Left lobe of liver (tissue), 2 donors: ENCODE measurements around the gene HOXB8. TPM values are rescaled to one million over a fixed set of nuclear protein-coding genes. Genes with fewer than 3 reads are reported as not detected.

Source experiments
- ATAC-seq: fragments of 200-7000 bp; cut with Tn5 transposase; one replicate; pipeline ENCODE4 v1.9.1; 2020; ENCODE audit warnings: mild to moderate bottlenecking, moderate library complexity
- DNase-seq: peaks from one replicate; pipeline ENCODE4 v3.0.0-alpha.2; 2020; ENCODE audit warnings: low spot score
- total RNA-seq: library from RNA; stranded (reverse); gene quantifications from one replicate; pipeline ENCODE4 v1.2.1, GENCODE V29; 2021
- donor health status: DM: no; HTN: no; CAD: no; lungs with moderate emphysema.
- donor health status: DM: no; HTN: yes; CAD: no.

HOXB8 gene
- total RNA-seq, 1 donor from 2014 or later, result 0.15 TPM

- ATAC-seq (no peak), DNase-seq (no peak)
These were observed 28.5 kb downstream of the HOXB8 start for GRCh38 chr17:48586355-48587258.

GRCh38 chr17:48584223-48584741 lies 30.8 kb downstream of the HOXB8 start:
- ATAC-seq (no peak), DNase-seq (no peak)

DNA sequence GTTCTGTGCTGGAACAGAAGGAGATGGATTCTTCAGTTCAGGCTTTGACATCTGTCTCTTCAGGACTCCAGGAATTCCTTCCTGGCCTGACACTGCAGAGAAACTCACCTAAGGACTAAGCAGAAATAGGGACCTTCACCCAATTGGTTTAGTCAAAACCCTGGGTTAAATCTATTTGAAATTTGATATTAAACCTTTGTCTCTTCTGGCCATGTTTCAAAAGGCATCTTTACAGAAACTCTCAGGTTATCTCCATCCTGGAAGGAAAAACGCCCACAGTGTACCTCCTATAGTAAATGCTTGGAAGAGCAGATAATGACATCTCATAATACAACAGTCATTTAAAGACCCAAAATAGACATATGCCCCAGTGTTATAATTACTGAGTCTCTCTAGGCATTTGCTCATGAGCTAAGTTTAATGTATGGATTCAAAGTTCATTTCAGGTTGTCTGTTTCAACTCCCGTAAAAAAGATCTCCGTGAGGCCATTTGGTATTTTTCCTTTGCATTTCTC lies 31.3 kb downstream of the HOXB8 start:
- ATAC-seq, result no peak
- DNase-seq, result no peak

DNA sequence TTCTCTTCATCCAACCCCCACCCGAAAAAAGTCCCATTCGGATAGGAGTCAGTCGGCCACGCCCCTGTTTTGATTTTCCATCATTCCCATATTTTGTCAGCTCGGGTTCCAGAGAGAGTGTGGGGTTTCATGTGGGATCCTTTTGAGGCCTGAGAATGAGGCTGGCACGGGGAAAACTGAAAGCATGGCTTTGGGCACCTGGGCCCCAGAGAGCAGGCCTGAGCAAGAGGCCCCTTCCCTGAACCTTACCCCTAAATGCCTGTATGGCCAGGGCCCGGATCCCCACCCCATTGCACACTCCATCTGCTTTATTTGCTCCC lies 32.4 kb downstream of the HOXB8 start:
- no peak for DNase-seq

DNA sequence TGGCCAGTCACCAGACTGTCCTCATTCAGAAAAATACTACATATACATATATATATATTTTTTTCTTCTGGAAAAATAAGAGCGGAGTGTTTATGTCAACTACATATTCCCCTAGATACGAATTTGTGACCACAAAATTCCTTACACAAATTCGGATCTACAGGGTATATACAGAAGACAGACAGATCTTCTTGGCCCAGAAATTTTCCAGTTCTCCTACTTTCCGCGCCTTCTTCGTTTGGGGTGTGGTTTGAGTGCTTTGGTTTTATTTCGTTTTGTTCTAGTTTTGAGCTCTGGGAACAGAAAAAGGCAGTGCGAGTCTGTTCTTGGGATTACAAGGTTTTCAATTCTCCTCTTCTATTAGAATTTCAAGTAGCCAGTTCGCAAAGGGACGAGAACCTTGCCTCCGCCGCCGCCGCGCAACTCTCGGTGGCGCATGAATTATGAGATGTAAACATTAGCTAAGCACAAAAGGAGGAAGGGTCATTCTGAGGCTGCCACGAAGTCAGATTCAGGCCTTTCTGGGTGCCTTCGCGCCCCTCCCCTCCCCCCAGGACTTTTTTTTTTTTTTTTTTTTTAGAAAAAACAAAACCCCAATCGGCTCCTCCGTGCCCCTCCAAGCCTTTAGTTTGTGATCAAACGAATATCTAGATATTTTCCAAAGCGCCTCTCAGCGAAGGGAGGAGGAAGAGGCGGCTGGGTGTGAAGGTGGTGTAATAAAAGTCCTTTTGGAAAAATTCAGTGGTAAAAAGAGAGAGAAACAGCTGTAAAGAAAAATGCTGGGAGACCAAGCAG lies 35.1 kb downstream of the HOXB8 start:
- DNase-seq (no peak), ATAC-seq (no peak)

More for the DNA sequence above, 32.4 kb downstream of the HOXB8 start:
- ATAC-seq, result no peak

DNA sequence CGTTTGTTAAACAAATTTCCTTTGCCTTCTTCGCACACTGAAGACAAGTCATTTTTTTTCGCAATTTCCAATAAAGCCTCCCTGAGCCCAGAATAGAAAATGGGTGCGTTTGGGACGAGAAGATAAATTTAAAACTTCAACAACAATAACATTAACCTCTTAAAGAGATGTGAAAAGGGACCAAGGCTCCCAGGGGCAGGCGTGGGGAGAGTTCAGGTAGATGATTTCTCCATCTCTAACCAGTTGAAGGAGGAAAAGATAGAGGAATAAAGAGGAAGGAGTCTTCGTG lies 35.7 kb downstream of the HOXB8 start:
- ATAC-seq, result no peak
- DNase-seq, result no peak

GRCh38 chr17:48578616-48579470 lies 36.2 kb downstream of the HOXB8 start:
- ATAC-seq (peak; percentile 6), DNase-seq (no peak)

- DNase-seq (peak; percentile 65), ATAC-seq (peak; percentile 55)
These were observed 37.0 kb downstream of the HOXB8 start, which contains the start of gene HOXB4 for GRCh38 chr17:48577946-48578615. Gene HOXB4, minus strand, starts transcription at chr17:48578350. Its CDS starts 31 bp downstream, at chr17:48578319.

DNA sequence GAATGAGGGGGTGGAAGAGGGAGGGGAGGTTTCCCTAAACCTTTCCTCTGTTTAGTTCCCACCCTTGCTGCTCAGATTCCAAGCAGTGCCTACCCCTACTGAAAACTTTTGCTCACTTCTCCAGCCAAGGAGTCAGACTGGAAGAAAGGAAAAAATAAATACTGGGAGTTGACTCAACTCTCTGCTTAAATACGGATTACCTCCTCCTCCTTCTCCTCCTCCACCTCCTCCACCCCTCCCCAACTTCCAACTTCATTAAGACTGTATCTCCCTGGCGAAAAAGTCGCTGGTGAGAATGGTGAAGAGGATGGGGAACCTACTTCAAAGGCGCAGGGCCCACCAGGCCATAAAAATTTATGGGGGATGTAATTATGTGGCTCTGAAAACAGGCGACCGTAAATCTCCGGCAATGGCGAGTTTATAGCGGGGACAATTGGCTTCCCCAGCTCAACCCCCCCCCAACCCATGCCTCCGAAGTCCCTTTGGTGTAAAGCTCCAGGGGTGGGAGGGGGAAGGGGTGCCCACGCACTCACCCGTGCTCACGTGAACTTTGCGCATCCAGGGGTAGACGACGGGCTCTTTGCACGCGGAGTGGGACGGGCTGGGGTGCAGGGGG lies 37.7 kb downstream of the HOXB8 start:
- DNase-seq (no peak), ATAC-seq (no peak)

- DNase-seq (no peak), ATAC-seq (no peak)
These were observed 38.4 kb downstream of the HOXB8 start for GRCh38 chr17:48576479-48577309.

DNA sequence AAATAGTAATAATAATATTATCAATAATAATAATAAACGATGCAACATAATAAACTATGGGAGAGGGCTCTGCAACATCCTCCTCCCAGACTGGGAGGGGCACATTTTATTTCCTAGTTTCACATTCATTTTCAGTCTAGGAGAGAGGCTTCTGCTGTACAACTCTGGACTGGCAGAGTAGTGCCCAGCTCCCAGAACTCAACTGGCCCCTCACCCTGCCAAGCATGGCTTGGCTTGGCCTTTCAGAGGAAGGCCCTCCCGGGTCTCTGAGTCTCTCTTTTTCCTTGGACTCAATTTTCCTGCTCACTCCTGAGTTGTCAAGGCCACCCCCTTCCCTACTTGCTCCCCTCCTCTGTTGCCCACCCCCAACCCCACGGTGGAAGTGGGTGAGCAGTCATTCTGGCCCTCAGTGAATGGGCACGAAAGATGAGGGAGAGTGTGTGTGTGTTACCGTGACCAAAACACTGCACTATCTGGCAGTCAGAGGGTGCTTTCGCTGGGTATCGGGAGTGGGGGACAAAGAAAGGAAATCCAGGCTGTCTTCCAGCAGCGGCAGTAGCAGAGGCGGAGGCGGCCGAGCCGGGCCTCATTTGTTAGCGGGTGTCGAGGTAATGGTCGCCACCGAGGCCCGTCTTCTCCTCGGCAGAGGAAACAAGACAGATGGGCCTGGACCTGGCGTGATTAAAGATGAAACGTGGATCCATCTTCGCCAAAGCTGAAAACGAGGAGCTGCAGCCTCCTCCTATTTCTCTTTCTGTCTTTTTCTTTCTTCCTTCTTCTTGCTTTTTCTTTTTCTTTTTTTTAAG lies 39.2 kb downstream of the HOXB8 start:
- ATAC-seq (peak; percentile 35), DNase-seq (no peak)

DNA sequence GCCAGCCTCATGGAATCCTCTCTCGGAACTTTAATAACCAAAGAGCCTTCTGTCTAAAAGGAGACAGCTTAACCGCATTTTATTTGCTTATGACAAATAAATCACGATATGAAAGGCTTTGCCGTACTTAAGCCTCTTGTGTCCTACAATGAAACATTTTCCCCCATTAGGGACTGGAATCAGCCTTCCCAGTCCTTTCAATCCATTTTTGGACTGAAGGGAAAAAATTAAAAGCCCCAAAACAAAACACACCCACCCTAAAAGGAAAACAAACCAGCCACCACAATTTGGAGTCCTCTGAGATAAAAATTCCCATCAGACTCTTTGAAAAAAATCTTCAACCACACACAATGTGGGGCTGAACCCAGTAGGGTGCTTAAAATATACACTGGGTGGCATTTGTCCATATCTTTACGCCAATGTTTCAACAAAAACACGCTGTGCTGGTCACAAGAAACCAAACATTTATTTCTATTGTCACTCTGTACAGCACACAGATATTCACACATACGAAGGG lies 40.0 kb downstream of the HOXB8 start:
- no peak for ATAC-seq
- no peak for DNase-seq

DNA sequence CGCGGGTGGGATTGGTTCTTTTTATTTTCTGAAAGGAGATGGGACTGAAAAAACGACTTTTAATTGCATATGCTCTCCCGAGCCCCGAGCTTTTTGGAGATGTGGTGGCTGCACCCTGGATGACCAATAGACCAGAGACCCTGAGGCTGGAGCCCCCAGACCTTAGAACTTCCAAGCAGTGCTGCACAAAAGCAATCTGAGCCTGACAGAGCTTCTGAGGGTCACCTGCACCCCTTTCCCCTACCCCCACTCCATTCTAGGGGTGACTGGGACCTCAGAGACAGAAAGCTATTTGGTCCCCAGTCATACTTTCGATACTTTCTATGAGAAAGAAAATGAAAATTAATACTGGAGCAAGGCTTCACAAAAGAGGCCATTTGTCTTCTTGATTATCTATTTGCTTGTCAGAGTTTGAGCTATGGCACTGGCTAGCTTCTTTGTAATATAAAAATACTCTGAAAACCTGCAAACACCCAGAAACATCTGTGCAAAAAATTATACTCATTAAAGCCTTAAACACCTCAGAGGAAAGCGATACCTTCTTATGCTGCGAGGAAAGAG lies 40.5 kb downstream of the HOXB8 start:
- no peak for DNase-seq
- ATAC-seq, result no peak

- DNase-seq (no peak), ATAC-seq (no peak)
These were observed 43.2 kb downstream of the HOXB8 start for GRCh38 chr17:48571826-48572417.

DNA sequence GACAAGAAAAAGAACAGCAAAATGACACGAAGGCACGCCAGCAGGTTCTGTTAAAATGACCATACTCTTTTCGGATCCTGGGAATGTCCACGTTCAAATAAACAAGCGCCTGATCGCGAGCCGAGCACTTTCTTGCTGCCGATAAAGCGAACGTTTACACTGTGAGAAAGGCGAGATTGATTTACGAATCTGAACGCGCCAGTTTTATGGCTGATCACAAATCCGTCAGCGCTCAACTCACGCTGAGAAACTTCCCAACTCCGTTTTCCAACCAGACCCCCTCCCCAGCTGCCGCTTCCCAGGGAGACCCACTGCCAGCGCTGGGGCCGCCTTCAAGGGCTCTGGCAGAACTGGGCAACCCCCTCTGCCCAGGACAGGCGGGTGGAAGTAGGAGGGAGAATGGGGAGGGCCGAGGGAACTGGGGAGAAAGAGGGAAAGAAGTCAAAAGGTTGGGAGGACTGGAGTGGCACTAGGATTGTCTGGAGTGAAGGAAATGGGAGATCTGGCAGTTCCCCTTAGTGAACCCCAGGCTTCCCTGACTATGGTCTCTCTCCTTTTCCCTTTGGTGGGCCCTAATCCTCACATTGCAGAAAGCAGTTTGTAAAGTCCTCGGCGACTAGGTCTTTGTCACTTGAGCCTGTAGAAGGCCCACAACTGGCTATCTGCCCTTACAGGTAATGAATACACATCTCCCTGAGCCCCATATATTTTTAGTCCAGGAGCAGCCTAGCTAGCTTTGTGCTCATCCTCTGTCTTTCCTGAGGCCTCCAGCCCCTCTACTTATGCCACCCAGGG lies 43.9 kb downstream of the HOXB8 start:
- DNase-seq (no peak), ATAC-seq (no peak)

DNA sequence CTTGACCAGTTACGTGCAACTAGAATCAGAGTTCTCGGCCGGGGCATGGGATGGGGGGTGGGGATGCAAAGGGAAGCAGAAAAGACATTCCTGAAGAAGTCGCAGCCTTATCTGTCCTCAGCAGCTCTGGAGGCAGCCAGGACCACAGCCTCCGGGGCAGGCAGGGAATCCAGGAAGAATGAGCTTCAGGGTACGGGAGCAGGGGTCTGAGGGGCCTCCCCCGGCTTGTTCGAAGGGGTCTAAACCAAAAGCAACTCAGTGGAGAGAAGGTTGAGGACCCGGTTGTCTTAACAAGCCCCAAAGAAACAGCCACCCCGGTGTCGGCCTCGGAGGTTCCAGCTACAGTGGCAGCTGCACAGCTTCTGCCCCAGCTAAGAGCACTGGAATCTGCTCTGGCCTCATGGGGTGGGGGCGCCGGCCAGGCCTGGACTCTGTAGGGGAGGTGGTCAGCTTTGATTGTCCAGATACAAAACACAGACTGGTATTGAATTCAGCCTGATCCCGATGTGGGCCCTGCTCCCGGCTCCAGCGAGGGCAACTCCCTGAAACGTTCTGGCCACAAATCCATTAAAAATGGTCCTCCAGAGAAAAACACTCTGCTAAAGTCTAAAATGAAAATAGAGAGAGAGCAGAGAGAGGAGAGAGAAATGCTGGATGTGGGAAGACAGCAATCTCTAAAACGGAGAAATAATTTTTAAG lies 44.6 kb downstream of the HOXB8 start:
- ATAC-seq, result peak; percentile 31
- DNase-seq, result no peak
